ENCODE results near the gene RLBP1. TPM values are rescaled to one million over a fixed set of nuclear protein-coding genes. Genes with fewer than 3 reads are reported as not detected.
A peak's percentile ranks its signal among the peaks of the same experiment; 100 is the strongest.

The RLBP1 gene
- total and polyA plus RNA-seq, 2 of the 13 experiments (the other 11 are each of a cell fraction or from before 2014, with no cell fraction given), result 0.07 TPM; not detected in 1

DNA sequence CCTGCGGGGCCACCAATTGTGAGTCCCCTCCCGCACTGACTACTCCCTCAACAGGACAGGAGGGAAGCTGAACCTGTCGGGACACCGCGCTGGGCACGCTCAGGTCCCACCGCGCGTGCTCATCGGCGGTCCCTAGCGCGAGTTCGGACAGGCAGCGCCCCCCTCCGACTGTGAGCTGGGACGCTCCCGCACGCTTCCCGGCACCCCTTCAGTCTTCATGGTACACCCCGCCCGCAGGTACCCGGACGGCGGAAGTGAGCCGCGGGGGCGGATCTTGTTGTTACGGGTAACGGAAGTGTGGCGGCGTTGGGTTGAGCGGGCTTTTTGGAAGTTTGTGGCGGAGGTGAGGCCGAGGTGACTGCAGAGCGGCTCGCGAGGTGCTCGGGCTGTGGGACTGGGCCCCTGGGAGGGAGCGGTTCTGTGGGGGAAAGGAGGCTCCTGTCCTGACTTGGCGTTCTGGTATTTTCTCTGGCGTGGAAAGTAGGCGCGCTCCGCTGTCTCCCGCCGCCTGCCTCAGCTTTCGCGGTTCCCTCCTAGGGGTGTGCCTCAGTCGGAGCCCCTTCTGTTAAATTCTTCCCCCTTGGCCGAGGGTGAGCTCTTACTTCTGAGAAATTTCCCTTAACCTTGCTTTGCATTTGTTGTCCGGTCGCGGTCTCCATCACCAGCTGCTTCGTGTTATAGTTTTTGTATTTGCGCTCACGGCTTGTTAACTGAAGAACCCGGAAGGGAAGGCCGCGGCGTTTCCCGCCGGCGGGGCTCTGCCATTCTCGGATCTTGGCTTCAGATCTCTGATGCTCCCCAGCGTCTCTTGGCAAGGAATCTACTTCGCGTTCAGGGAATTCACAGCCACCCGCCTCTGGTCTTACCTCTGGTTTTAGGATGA, 22.6 kb upstream of the RLBP1 start, which contains the start of gene FANCI (continued):
- TF ChIP-seq ARID4A (CRISPR knock-in tag; IDR thresholded peaks at IDR 0.05; ENCODE audit: borderline replicate concordance) (peak; percentile 100), PTBP1 (IDR thresholded peaks at IDR 0.05; ENCODE audit: low read depth, low read length, poor library complexity, severe bottlenecking) (no peak), ETV6 (CRISPR knock-in tag; conservative IDR thresholded peaks at IDR 0.05) (no peak), ZBTB2 (CRISPR knock-in tag; IDR thresholded peaks at IDR 0.05; ENCODE audit: low read depth) (0 out of 2 replicates have a peak, but pooled peaks have one; percentile 35), ZNF362 (CRISPR knock-in tag; IDR thresholded peaks at IDR 0.05; ENCODE audit: borderline replicate concordance) (no peak; the same call in 1 of the 2 replicates), NFKBIZ (CRISPR knock-in tag; IDR thresholded peaks at IDR 0.05) (no peak), MLXIP (CRISPR knock-in tag; IDR thresholded peaks at IDR 0.05; ENCODE audit: borderline replicate concordance) (no peak), CAMTA2 (CRISPR knock-in tag; IDR thresholded peaks at IDR 0.05; ENCODE audit: borderline replicate concordance) (0 out of 2 replicates have a peak, but pooled peaks have one; percentile 33), TOE1 (CRISPR knock-in tag; IDR thresholded peaks at IDR 0.05) (no peak)
- TF ChIP-seq, protein P1, sequence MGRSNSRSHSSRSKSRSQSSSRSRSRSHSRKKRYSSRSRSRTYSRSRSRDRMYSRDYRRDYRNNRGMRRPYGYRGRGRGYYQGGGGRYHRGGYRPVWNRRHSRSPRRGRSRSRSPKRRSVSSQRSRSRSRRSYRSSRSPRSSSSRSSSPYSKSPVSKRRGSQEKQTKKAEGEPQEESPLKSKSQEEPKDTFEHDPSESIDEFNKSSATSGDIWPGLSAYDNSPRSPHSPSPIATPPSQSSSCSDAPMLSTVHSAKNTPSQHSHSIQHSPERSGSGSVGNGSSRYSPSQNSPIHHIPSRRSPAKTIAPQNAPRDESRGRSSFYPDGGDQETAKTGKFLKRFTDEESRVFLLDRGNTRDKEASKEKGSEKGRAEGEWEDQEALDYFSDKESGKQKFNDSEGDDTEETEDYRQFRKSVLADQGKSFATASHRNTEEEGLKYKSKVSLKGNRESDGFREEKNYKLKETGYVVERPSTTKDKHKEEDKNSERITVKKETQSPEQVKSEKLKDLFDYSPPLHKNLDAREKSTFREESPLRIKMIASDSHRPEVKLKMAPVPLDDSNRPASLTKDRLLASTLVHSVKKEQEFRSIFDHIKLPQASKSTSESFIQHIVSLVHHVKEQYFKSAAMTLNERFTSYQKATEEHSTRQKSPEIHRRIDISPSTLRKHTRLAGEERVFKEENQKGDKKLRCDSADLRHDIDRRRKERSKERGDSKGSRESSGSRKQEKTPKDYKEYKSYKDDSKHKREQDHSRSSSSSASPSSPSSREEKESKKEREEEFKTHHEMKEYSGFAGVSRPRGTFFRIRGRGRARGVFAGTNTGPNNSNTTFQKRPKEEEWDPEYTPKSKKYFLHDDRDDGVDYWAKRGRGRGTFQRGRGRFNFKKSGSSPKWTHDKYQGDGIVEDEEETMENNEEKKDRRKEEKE (IDR thresholded peaks at IDR 0.05), result no peak
- TF ChIP-seq, protein P2, sequence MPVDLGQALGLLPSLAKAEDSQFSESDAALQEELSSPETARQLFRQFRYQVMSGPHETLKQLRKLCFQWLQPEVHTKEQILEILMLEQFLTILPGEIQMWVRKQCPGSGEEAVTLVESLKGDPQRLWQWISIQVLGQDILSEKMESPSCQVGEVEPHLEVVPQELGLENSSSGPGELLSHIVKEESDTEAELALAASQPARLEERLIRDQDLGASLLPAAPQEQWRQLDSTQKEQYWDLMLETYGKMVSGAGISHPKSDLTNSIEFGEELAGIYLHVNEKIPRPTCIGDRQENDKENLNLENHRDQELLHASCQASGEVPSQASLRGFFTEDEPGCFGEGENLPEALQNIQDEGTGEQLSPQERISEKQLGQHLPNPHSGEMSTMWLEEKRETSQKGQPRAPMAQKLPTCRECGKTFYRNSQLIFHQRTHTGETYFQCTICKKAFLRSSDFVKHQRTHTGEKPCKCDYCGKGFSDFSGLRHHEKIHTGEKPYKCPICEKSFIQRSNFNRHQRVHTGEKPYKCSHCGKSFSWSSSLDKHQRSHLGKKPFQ (CRISPR knock-in tag; IDR thresholded peaks at IDR 0.05; ENCODE audit: insufficient replicate concordance), result no peak

Data from HepG2 (cell line).